Measurements from ENCODE around the gene NRG2.

The NRG2 gene

GRCh38 chr5:139900546-139901250 lies 142.4 kb downstream of the NRG2 start:
- DNase-seq = no peak

- no peak for DNase-seq
Observed at GRCh38 chr5:139898981-139899380, 144.1 kb downstream of the NRG2 start.

- no peak for DNase-seq
Observed at GRCh38 chr5:139897982-139898381, 145.1 kb downstream of the NRG2 start.

- no peak for DNase-seq
Observed at GRCh38 chr5:139897342-139897741, 145.8 kb downstream of the NRG2 start.

GRCh38 chr5:139896718-139897117 lies 146.4 kb downstream of the NRG2 start:
- DNase-seq = no peak

GRCh38 chr5:139895647-139896046 lies 147.5 kb downstream of the NRG2 start:
- DNase-seq = no peak

GRCh38 chr5:139895046-139895445 lies 148.1 kb downstream of the NRG2 start:
- no peak for DNase-seq

GRCh38 chr5:139893873-139894272 lies 149.2 kb downstream of the NRG2 start:
- no peak for DNase-seq

- no peak for DNase-seq
Observed at GRCh38 chr5:139889410-139889809, 153.7 kb downstream of the NRG2 start.

GRCh38 chr5:139888370-139888769 lies 154.7 kb downstream of the NRG2 start:
- no peak for DNase-seq

GRCh38 chr5:139886213-139886612 lies 156.9 kb downstream of the NRG2 start:
- DNase-seq = no peak

GRCh38 chr5:139885857-139886208 lies 157.3 kb downstream of the NRG2 start:
- DNase-seq = no peak

- DNase-seq = no peak
Observed at GRCh38 chr5:139885172-139885856, 157.8 kb downstream of the NRG2 start.

GRCh38 chr5:139884734-139885133 lies 158.4 kb downstream of the NRG2 start:
- DNase-seq = no peak

GRCh38 chr5:139884144-139884543 lies 159.0 kb downstream of the NRG2 start:
- DNase-seq = no peak

- no peak for DNase-seq
Observed at GRCh38 chr5:139882961-139883539, 160.0 kb downstream of the NRG2 start.

GRCh38 chr5:139882316-139882715 lies 160.8 kb downstream of the NRG2 start:
- DNase-seq = no peak

- DNase-seq = peak; percentile 90
Observed at GRCh38 chr5:139881143-139881733, 161.9 kb downstream of the NRG2 start.

GRCh38 chr5:139880416-139881142 lies 162.5 kb downstream of the NRG2 start:
- no peak for DNase-seq

GRCh38 chr5:139878093-139878492 lies 165.0 kb downstream of the NRG2 start:
- DNase-seq = peak; percentile 12

GRCh38 chr5:139877129-139877597 lies 165.9 kb downstream of the NRG2 start:
- DNase-seq = no peak

- DNase-seq = no peak
Observed at GRCh38 chr5:139875957-139876356, 167.1 kb downstream of the NRG2 start.

All from NCI-H774 (cell line).